OCI-LY7 (cell line): ENCODE data around the gene ENG. TPM values are rescaled to one million over a fixed set of nuclear protein-coding genes. Genes with fewer than 3 reads are reported as not detected.

Source experiments
- BruUV-seq: library from RNA; stranded (reverse); fragments of 400-500 nt; replicated peaks from 2 replicates; lab custom pipeline; 2021; lab: Mats Ljungman, UMichigan
- CTCF ChIA-PET: fragments of 300-600 bp; sonication (Branson Sonifier 250); formaldehyde crosslinking; loops from one replicate; lab custom pipeline; 2022; ENCODE audit warnings: antibody characterized with exemption; ENCODE audit not compliant: unreplicated experiment; lab: Charles Lee
- POLR2A ChIA-PET: fragments of 300-600 bp; sonication (Branson Sonifier 250); formaldehyde crosslinking; loops from one replicate; lab custom pipeline; 2022; ENCODE audit warnings: antibody characterized with exemption; lab: Charles Lee
- DNase-seq: peaks from one replicate; pipeline ENCODE4 v3.0.0-alpha.2; 2015; ENCODE audit warnings: low spot score
- H2AFZ ChIP-seq: fragments of 200-600 bp; sonication (generic), shearing (Covaris generic); 2 replicates; pipeline ENCODE4 v1.6.1; 2014; ENCODE audit warnings: mild to moderate bottlenecking, antibody characterized with exemption, low read length, moderate library complexity
- H3K27ac ChIP-seq: fragments of 200-600 bp; sonication (generic); 2 replicates; pipeline ENCODE4 v1.5.1; 2014; ENCODE audit warnings: mixed run types, low read depth, mild to moderate bottlenecking, moderate library complexity, low read length, inconsistent platforms; ENCODE audit not compliant: poor library complexity, severe bottlenecking
- H3K36me3 ChIP-seq: fragments of 200-600 bp; sonication (generic); 2 replicates; pipeline ENCODE4 v1.6.1; 2014; ENCODE audit warnings: mild to moderate bottlenecking, antibody characterized with exemption, low read length, moderate library complexity, mixed read lengths; ENCODE audit not compliant: insufficient read depth
- H3K4me1 ChIP-seq: fragments of 200-600 bp; sonication (generic); 2 replicates; pipeline ENCODE4 v1.5.1; 2014; ENCODE audit warnings: mild to moderate bottlenecking, low read length; ENCODE audit not compliant: insufficient read depth, poor library complexity, severe bottlenecking
- H3K4me2 ChIP-seq: fragments of 200-600 bp; sonication (generic); 2 replicates; pipeline ENCODE4 v1.6.1; 2014; ENCODE audit warnings: mild to moderate bottlenecking, low read length
- H3K4me3 ChIP-seq: fragments of 200-600 bp; sonication (generic); 2 replicates; pipeline ENCODE4 v1.5.1; 2014; ENCODE audit warnings: mild to moderate bottlenecking, low read depth, low read length; ENCODE audit not compliant: poor library complexity, severe bottlenecking
- H3K79me2 ChIP-seq: fragments of 200-600 bp; sonication (generic); 2 replicates; pipeline ENCODE4 v1.6.1; 2016; ENCODE audit warnings: low read depth, mild to moderate bottlenecking, low read length, moderate library complexity, mixed read lengths; ENCODE audit not compliant: insufficient read depth
- H3K9me2 ChIP-seq: fragments of 200-600 bp; sonication (generic); 2 replicates; pipeline ENCODE4 v1.6.1; 2016; ENCODE audit warnings: mild to moderate bottlenecking, low read length, mixed read lengths; ENCODE audit not compliant: insufficient read depth
- H3K9me3 ChIP-seq: fragments of 200-600 bp; sonication (generic); 2 replicates; pipeline ENCODE4 v1.6.1; 2014; ENCODE audit warnings: mild to moderate bottlenecking, mixed run types, low read length, mixed read lengths
- H4K20me1 ChIP-seq: fragments of 200-600 bp; sonication (generic); 2 replicates; pipeline ENCODE4 v1.6.1; 2014; ENCODE audit warnings: mild to moderate bottlenecking, antibody characterized with exemption, low read length, moderate library complexity, mixed read lengths; ENCODE audit not compliant: insufficient read depth
- CTCF ChIP-seq: fragments of 200-600 bp; sonication (generic); conservative IDR thresholded peaks from 2 replicates; pipeline ENCODE4 v1.5.1; 2014; ENCODE audit warnings: mild to moderate bottlenecking, antibody characterized with exemption, low read length, moderate library complexity, mixed read lengths
- EZH2phosphoT487 ChIP-seq: fragments of 200-600 bp; sonication (generic); IDR thresholded peaks from 2 replicates; pipeline ENCODE4 v1.6.1; 2018; ENCODE audit warnings: low read depth, borderline replicate concordance, mild to moderate bottlenecking, mixed run types, antibody characterized with exemption, low read length, moderate library complexity, mixed read lengths
- intact Hi-C: fragments of 100-400 bp; cut with micrococcal nuclease; formaldehyde crosslinking; loops from one replicate; pipeline ENCODE4 v1.10.0; 2022; ENCODE audit not compliant: unreplicated experiment
- total RNA-seq, 2 experiments: library from RNA; depleted of rRNA in 1 of 2; stranded (reverse); fragments of >200 nt in 1 of 2; shearing (Covaris generic) in 1 of 2; gene quantifications; 2 replicates each; pipeline ENCODE4 v1.2.3, GENCODE V29; 2014 to 2022

The ENG gene
- total RNA-seq, 2 experiments from 2014 or later, result not detected

- peaks cover 14% of the 10 kb centered on the region; the same call in 1 of the 2 replicates for H3K79me2 ChIP-seq
- no peak overlapping the region for H3K4me3 ChIP-seq
- H3K36me3 ChIP-seq, result peaks cover 55% of the 10 kb centered on the region
- H4K20me1 ChIP-seq, result peaks cover 10% of the 10 kb centered on the region; the same call in 1 of the 2 replicates
- DNase-seq, result no peak
- no peaks in the 10 kb centered on the region for H3K9me2 ChIP-seq
- H3K4me1 ChIP-seq, result peaks cover 50% of the 10 kb centered on the region
- H3K4me2 ChIP-seq, result 0 out of 2 replicates have a peak overlapping the region, but pooled peaks have one; percentile 3
- CTCF ChIA-PET, result no interaction called here
- no peak overlapping the region for H2AFZ ChIP-seq
- H3K27ac ChIP-seq, result peak overlapping the region; percentile 90
- BruUV-seq, result no TSS peak
- TF ChIP-seq EZH2phosphoT487 (no peak), CTCF (no peak)
- POLR2A ChIA-PET, result interaction anchor here (0.6 kb wide), 1 partner anchor 106 kb away, joined by 7 read pairs; no protein-coding TSS in a partner anchor
- intact Hi-C loops, result no loop called here
- no peaks in the 10 kb centered on the region for H3K9me3 ChIP-seq
These were observed 60.3 kb downstream of the ENG start for GRCh38 chr9:127794001-127794791.

GRCh38 chr9:127793093-127793708, 61.3 kb downstream of the ENG start:
- intact Hi-C loops, result no loop called here
- peaks cover 40% of the 10 kb centered on the region for H3K4me1 ChIP-seq
- no peaks in the 10 kb centered on the region for H3K9me2 ChIP-seq
- H4K20me1 ChIP-seq, result peaks cover 20% of the 10 kb centered on the region; the same call in 1 of the 2 replicates
- no peaks in the 10 kb centered on the region for H3K9me3 ChIP-seq
- peaks cover 65% of the 10 kb centered on the region for H3K36me3 ChIP-seq
- DNase-seq, result no peak
- BruUV-seq, result no TSS peak
- no peak overlapping the region for H2AFZ ChIP-seq
- TF ChIP-seq CTCF, result no peak
- CTCF ChIA-PET, result interaction anchor here (1.1 kb wide), 1 partner anchor 129 kb away, joined by 4 read pairs; no protein-coding TSS in a partner anchor
- POLR2A ChIA-PET, result interaction anchor here (0.6 to 0.8 kb wide), 2 partner anchors 15 to 107 kb away, joined by 3 to 7 read pairs; partner anchors contain the start of gene SH2D3C
- peak overlapping the region; percentile 90 for H3K27ac ChIP-seq
- H3K79me2 ChIP-seq, result peaks cover 24% of the 10 kb centered on the region; the same call in 1 of the 2 replicates
- no peak overlapping the region for H3K4me3 ChIP-seq
- no peak overlapping the region for H3K4me2 ChIP-seq
